Non-pigmented ciliary epithelial cell (primary cell): Measurements from ENCODE around the gene ZFYVE16.
"Not testable (repeated sequence)": the region's sequence is repeated elsewhere in the genome, so short reads cannot be mapped to it uniquely, and the experiment has no call there.

Experiments used
- DNase-seq: peaks from one replicate; pipeline ENCODE4 v3.0.0-alpha.2; 2010; ENCODE audit warnings: low read depth

Gene ZFYVE16

GRCh38 chr5:80407735-80408483 lies at the start of gene ZFYVE16:
Gene ZFYVE16, plus strand, starts transcription at chr5:80408064. Its CDS starts 26,084 bp downstream, at chr5:80434148.
- DNase-seq, result peak; percentile 79

GRCh38 chr5:80360914-80361444 lies 46.9 kb upstream of the ZFYVE16 start:
- DNase-seq, result no peak

- no peak for DNase-seq
These were observed 43.0 kb upstream of the ZFYVE16 start for GRCh38 chr5:80364892-80365291.

- no peak for DNase-seq
These were observed 39.0 kb upstream of the ZFYVE16 start for GRCh38 chr5:80368661-80369480.

- no peak for DNase-seq
These were observed 38.3 kb upstream of the ZFYVE16 start for GRCh38 chr5:80369521-80369920.

- DNase-seq, result no peak
These were observed 37.5 kb upstream of the ZFYVE16 start for GRCh38 chr5:80370390-80370789.

GRCh38 chr5:80372780-80373179 lies 35.1 kb upstream of the ZFYVE16 start:
- DNase-seq, result no peak

GRCh38 chr5:80374188-80374587 lies 33.7 kb upstream of the ZFYVE16 start:
- DNase-seq, result no peak

GRCh38 chr5:80376557-80376956 lies 31.3 kb upstream of the ZFYVE16 start:
- DNase-seq, result no peak

- DNase-seq, result no peak
These were observed 25.4 kb upstream of the ZFYVE16 start for GRCh38 chr5:80382488-80382887.

GRCh38 chr5:80387063-80387768 lies 20.6 kb upstream of the ZFYVE16 start:
- no peak for DNase-seq

GRCh38 chr5:80389580-80389979 lies 18.3 kb upstream of the ZFYVE16 start:
- no peak for DNase-seq

GRCh38 chr5:80390413-80390812 lies 17.5 kb upstream of the ZFYVE16 start:
- DNase-seq, result not testable (repeated sequence)

GRCh38 chr5:80391267-80391666 lies 16.6 kb upstream of the ZFYVE16 start:
- not testable (repeated sequence) for DNase-seq

GRCh38 chr5:80399526-80400239 lies 8.2 kb upstream of the ZFYVE16 start:
- no peak for DNase-seq

GRCh38 chr5:80400368-80400767 lies 7.5 kb upstream of the ZFYVE16 start:
- DNase-seq, result not testable (repeated sequence)

- DNase-seq, result no peak
These were observed 4.1 kb upstream of the ZFYVE16 start for GRCh38 chr5:80403782-80404181.

GRCh38 chr5:80406980-80407734 lies 707 bp upstream of the ZFYVE16 start:
- no peak for DNase-seq

- DNase-seq, result no peak
These were observed 861 bp downstream of the ZFYVE16 start for GRCh38 chr5:80408484-80409366.
